PC-3 (cell line): ENCODE results near the gene KANSL3. TPM values are rescaled to one million over a fixed set of nuclear protein-coding genes. Genes with fewer than 3 reads are reported as not detected.

Experiments used
- ATAC-seq: fragments of 200-7000 bp; cut with Tn5 transposase; 2 replicates; pipeline ENCODE4 v1.9.1; 2020; ENCODE audit warnings: mild to moderate bottlenecking, moderate library complexity
- BruUV-seq: library from RNA; stranded (reverse); fragments of 400-500 nt; replicated peaks from 2 replicates; lab custom pipeline; 2021; lab: Mats Ljungman, UMichigan
- CTCF ChIA-PET: fragments of 300-600 bp; sonication (Branson Sonifier 250); formaldehyde crosslinking; loops from one replicate; lab custom pipeline; 2022; ENCODE audit warnings: antibody characterized with exemption; lab: Charles Lee
- POLR2A ChIA-PET: fragments of 300-600 bp; sonication (Branson Sonifier 250); formaldehyde crosslinking; loops from one replicate; lab custom pipeline; 2022; ENCODE audit warnings: antibody characterized with exemption; ENCODE audit not compliant: unreplicated experiment; lab: Charles Lee
- DNase-seq: peaks from one replicate; pipeline ENCODE4 v3.0.0-alpha.2; 2015
- H2AFZ ChIP-seq: fragments of 300-600 bp; sonication (generic); 2 replicates; pipeline ENCODE4 v1.6.0; 2016; ENCODE audit warnings: antibody characterized with exemption, low read length
- H3F3A ChIP-seq: fragments of 300-600 bp; sonication (generic); one replicate; pipeline ENCODE4 v1.6.0; 2017; ENCODE audit warnings: antibody characterized with exemption, low read length, control low read depth, mild to moderate bottlenecking; ENCODE audit not compliant: unreplicated experiment
- H3K27ac ChIP-seq: fragments of 300-600 bp; sonication (generic); 2 replicates; pipeline ENCODE4 v1.5.1; 2016; ENCODE audit warnings: mild to moderate bottlenecking, low read length
- H3K27me3 ChIP-seq: fragments of 300-600 bp; sonication (generic); 2 replicates; pipeline ENCODE4 v1.6.1; 2016; ENCODE audit warnings: low read length, mixed read lengths
- H3K36me3 ChIP-seq: fragments of 300-600 bp; sonication (generic); 2 replicates; pipeline ENCODE4 v1.6.1; 2016; ENCODE audit warnings: low read depth, mixed run types, low read length, mixed read lengths
- H3K4me1 ChIP-seq: fragments of 300-600 bp; sonication (generic); 2 replicates; pipeline ENCODE4 v1.5.1; 2016; ENCODE audit warnings: low read length; ENCODE audit not compliant: insufficient read depth
- H3K4me2 ChIP-seq: fragments of 300-600 bp; sonication (generic); 2 replicates; pipeline ENCODE4 v1.6.0; 2016; ENCODE audit warnings: low read length
- H3K4me3 ChIP-seq: fragments of 300-600 bp; sonication (generic); 2 replicates; pipeline ENCODE4 v1.5.1; 2016; ENCODE audit warnings: mild to moderate bottlenecking, low read length, mixed read lengths
- H3K79me2 ChIP-seq: fragments of 300-600 bp; sonication (generic); 2 replicates; pipeline ENCODE4 v1.6.1; 2017; ENCODE audit warnings: low read length, mixed read lengths
- H3K9ac ChIP-seq: fragments of 300-600 bp; sonication (generic); 2 replicates; pipeline ENCODE4 v1.6.0; 2016; ENCODE audit warnings: mild to moderate bottlenecking, low read length
- H3K9me2 ChIP-seq: fragments of 300-600 bp; sonication (generic); replicated peaks from 2 replicates; pipeline ENCODE4 v1.6.1; 2016; ENCODE audit warnings: mixed run types, low read length, mixed read lengths
- H3K9me3 ChIP-seq: fragments of 300-600 bp; sonication (generic); 2 replicates; pipeline ENCODE4 v1.6.1; 2016; ENCODE audit warnings: low read length, mixed read lengths
- H4K20me1 ChIP-seq: fragments of 300-600 bp; sonication (generic); 2 replicates; pipeline ENCODE4 v1.6.1; 2016; ENCODE audit warnings: low read length, mixed read lengths
- CTCF ChIP-seq: fragments of 300-600 bp; sonication (generic); conservative IDR thresholded peaks from 2 replicates; pipeline ENCODE4 v1.5.1; 2017; ENCODE audit warnings: antibody characterized with exemption, low read depth, mild to moderate bottlenecking, low read length
- EZH2 ChIP-seq: fragments of 300-600 bp; sonication (generic); IDR thresholded peaks from one replicate; pipeline ENCODE4 v1.6.1; 2017; ENCODE audit warnings: antibody characterized with exemption, mild to moderate bottlenecking, low read length; ENCODE audit not compliant: unreplicated experiment
- EZH2phosphoT487 ChIP-seq: fragments of 300-600 bp; sonication (generic); IDR thresholded peaks from 2 replicates; pipeline ENCODE4 v1.6.1; 2018; ENCODE audit warnings: mild to moderate bottlenecking, antibody characterized with exemption, low read length, borderline replicate concordance
- intact Hi-C: fragments of 100-400 bp; cut with micrococcal nuclease; formaldehyde crosslinking; loops from 2 replicates; pipeline ENCODE4 v1.9.0; 2023
- total RNA-seq: library from RNA; depleted of rRNA; stranded (reverse); fragments of >200 nt; gene quantifications from 2 replicates; pipeline ENCODE4 v1.2.3, GENCODE V29; 2014

KANSL3 gene
- total RNA-seq, 1 experiment from 2014 or later = 30.6 TPM

GRCh38 chr2:96685577-96686459 is 47.7 kb upstream of the KANSL3 start:
- Histone ChIP-seq H3K9me3 (no peaks in the 10 kb centered on the region), H3K4me1 (no peaks in the 10 kb centered on the region), H2AFZ (no peak overlapping the region), H3F3A (no peaks in the 10 kb centered on the region), H3K9ac (no peak overlapping the region), H3K4me3 (no peak overlapping the region), H3K9me2 (no peaks in the 10 kb centered on the region), H4K20me1 (no peaks in the 10 kb centered on the region), H3K4me2 (no peak overlapping the region), H3K79me2 (no peaks in the 10 kb centered on the region), H3K27me3 (no peaks in the 10 kb centered on the region), H3K36me3 (no peaks in the 10 kb centered on the region), H3K27ac (no peak overlapping the region)
- ChIA-PET POLR2A (no interaction called here), CTCF (no interaction called here)
- intact Hi-C loops = no loop called here
- no peak for ATAC-seq
- DNase-seq = no peak
- TF ChIP-seq EZH2 = no peak
- TF ChIP-seq EZH2phosphoT487 = no peak
- no peak for TF ChIP-seq CTCF
- no TSS peak for BruUV-seq

GRCh38 chr2:96684883-96685576 is 46.9 kb upstream of the KANSL3 start:
- TF ChIP-seq EZH2 (no peak), CTCF (no peak), EZH2phosphoT487 (no peak)
- CTCF ChIA-PET = no interaction called here
- Histone ChIP-seq H3K27me3 (no peaks in the 10 kb centered on the region), H3K9me2 (no peaks in the 10 kb centered on the region), H3F3A (no peaks in the 10 kb centered on the region), H3K79me2 (no peaks in the 10 kb centered on the region), H3K4me2 (no peak overlapping the region), H3K4me1 (no peaks in the 10 kb centered on the region), H4K20me1 (no peaks in the 10 kb centered on the region), H3K4me3 (no peak overlapping the region), H3K27ac (no peak overlapping the region), H3K36me3 (no peaks in the 10 kb centered on the region), H3K9me3 (no peaks in the 10 kb centered on the region), H3K9ac (no peak overlapping the region), H2AFZ (no peak overlapping the region)
- intact Hi-C loops = no loop called here
- POLR2A ChIA-PET = no interaction called here
- no TSS peak for BruUV-seq
- no peak for DNase-seq
- ATAC-seq = no peak
